Measurements from ENCODE around the gene CYB561A3.

The CYB561A3 gene

DNA sequence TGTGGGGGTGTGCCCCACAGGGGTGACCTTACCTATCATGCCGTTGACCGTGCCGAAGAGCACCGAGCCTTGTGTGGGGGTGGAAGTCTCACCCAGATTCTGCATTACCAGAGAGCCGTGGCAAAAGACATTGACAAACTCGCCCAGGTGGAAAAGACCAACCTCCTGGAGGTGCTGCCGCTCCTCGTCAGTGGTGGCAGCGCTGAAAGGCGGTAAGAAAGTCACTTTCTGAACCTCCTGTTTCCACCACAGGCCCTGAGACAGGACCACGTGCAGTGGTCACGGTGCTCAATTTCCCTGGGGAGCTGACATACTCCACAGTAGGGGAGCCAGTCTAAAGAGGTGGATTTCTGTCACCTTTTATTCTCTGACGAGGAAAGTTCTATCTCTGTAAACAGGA lies 59.1 kb downstream of the CYB561A3 start:
- Histone ChIP-seq H3K36me3 (ENCODE audit: control insufficient read depth, insufficient read depth, low read length) (peaks cover 74% of the 10 kb centered on the region), H3K27me3 (replicated peaks; ENCODE audit: control insufficient read depth, insufficient read depth, low read length, poor library complexity, severe bottlenecking) (no peaks in the 10 kb centered on the region), H3K4me3 (ENCODE audit: insufficient read depth, low read depth, low read length, poor library complexity, severe bottlenecking) (no peak overlapping the region), H3K9me3 (ENCODE audit: control insufficient read depth, low read length) (no peaks in the 10 kb centered on the region), H3K4me1 (ENCODE audit: control insufficient read depth, insufficient read depth, low read length, poor library complexity, severe bottlenecking) (no peaks in the 10 kb centered on the region), H3K27ac (ENCODE audit: insufficient read depth, low read length, poor library complexity, severe bottlenecking) (no peak overlapping the region)
- no peak for DNase-seq

Data from effector memory CD4-positive, alpha-beta T cell (primary cell).